NCI-H2107 (cell line): Measurements from ENCODE around the gene KIRREL3.
"Not testable (repeated sequence)": the region's sequence is repeated elsewhere in the genome, so short reads cannot be mapped to it uniquely, and the experiment has no call there.

Experiments
- DNase-seq: peaks from one replicate; lab custom pipeline; 2025; lab: John Stamatoyannopoulos, UW

KIRREL3 gene

GRCh38 chr11:126952533-126952932 is 48.0 kb downstream of the KIRREL3 start:
- not testable (repeated sequence) for DNase-seq

- no peak for DNase-seq
Observed at GRCh38 chr11:126951465-126951864, 49.1 kb downstream of the KIRREL3 start.

- no peak for DNase-seq
Observed at GRCh38 chr11:126949066-126949891, 51.3 kb downstream of the KIRREL3 start.

GRCh38 chr11:126948563-126948962 is 52.0 kb downstream of the KIRREL3 start:
- DNase-seq, result no peak

GRCh38 chr11:126945319-126945718 is 55.3 kb downstream of the KIRREL3 start:
- no peak for DNase-seq

GRCh38 chr11:126943316-126943715 is 57.3 kb downstream of the KIRREL3 start:
- DNase-seq, result no peak

- no peak for DNase-seq
Observed at GRCh38 chr11:126942146-126942545, 58.4 kb downstream of the KIRREL3 start.

GRCh38 chr11:126939552-126939951 is 61.0 kb downstream of the KIRREL3 start:
- no peak for DNase-seq

- no peak for DNase-seq
Observed at GRCh38 chr11:126938718-126939117, 61.9 kb downstream of the KIRREL3 start.

GRCh38 chr11:126930091-126930841 is 70.3 kb downstream of the KIRREL3 start:
- no peak for DNase-seq

- DNase-seq, result no peak
Observed at GRCh38 chr11:126929179-126930061, 71.2 kb downstream of the KIRREL3 start.

- DNase-seq, result no peak
Observed at GRCh38 chr11:126927623-126928022, 72.9 kb downstream of the KIRREL3 start.

GRCh38 chr11:126926376-126926791 is 74.2 kb downstream of the KIRREL3 start:
- no peak for DNase-seq

- no peak for DNase-seq
Observed at GRCh38 chr11:126925321-126926093, 75.1 kb downstream of the KIRREL3 start.

GRCh38 chr11:126924376-126925040 is 76.1 kb downstream of the KIRREL3 start:
- no peak for DNase-seq

GRCh38 chr11:126920833-126921232 is 79.7 kb downstream of the KIRREL3 start:
- no peak for DNase-seq

- DNase-seq, result no peak
Observed at GRCh38 chr11:126919147-126919823, 81.3 kb downstream of the KIRREL3 start.

- DNase-seq, result no peak
Observed at GRCh38 chr11:126918556-126918955, 82.0 kb downstream of the KIRREL3 start.

- no peak for DNase-seq
Observed at GRCh38 chr11:126917531-126918204, 82.9 kb downstream of the KIRREL3 start.

- DNase-seq, result no peak
Observed at GRCh38 chr11:126915430-126915829, 85.1 kb downstream of the KIRREL3 start.
